ENCODE data around the gene WDFY4. TPM values are rescaled to one million over a fixed set of nuclear protein-coding genes. Genes with fewer than 3 reads are reported as not detected.

The WDFY4 gene
- total RNA-seq, 1 donor from 2014 or later = 6.4 TPM

DNA sequence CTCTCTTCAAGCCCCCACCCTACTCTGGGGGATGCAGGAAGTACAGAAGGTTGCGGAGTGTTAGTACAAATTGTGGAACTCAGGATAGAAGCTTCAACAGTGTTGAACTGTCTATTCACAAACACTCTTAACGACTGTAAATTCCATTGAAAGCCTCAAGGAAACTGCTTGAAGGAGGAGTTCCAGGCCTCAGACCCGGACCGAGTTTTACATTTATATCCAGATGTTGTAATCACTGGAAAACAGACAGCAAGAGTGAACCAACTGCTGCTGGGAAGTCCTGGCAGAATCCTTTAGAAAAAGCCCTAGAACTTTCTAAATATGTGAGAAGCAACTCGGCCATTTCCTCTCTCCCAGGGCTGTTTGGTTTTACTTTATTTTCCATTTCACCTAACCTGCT lies 339.1 kb downstream of the WDFY4 start:
- H3K36me3 ChIP-seq = peaks cover 0 to under 1% of the 10 kb centered on the region in 2 donors
- H3K4me3 ChIP-seq = no peak overlapping the region
- TF ChIP-seq POLR2AphosphoS5 (IDR thresholded peaks at IDR 0.05; ENCODE audit: insufficient read depth in 1 of 2, low read depth in 1 of 2) = peak in 1 of 2 donors; percentile 49
- TF ChIP-seq, protein P1, sequence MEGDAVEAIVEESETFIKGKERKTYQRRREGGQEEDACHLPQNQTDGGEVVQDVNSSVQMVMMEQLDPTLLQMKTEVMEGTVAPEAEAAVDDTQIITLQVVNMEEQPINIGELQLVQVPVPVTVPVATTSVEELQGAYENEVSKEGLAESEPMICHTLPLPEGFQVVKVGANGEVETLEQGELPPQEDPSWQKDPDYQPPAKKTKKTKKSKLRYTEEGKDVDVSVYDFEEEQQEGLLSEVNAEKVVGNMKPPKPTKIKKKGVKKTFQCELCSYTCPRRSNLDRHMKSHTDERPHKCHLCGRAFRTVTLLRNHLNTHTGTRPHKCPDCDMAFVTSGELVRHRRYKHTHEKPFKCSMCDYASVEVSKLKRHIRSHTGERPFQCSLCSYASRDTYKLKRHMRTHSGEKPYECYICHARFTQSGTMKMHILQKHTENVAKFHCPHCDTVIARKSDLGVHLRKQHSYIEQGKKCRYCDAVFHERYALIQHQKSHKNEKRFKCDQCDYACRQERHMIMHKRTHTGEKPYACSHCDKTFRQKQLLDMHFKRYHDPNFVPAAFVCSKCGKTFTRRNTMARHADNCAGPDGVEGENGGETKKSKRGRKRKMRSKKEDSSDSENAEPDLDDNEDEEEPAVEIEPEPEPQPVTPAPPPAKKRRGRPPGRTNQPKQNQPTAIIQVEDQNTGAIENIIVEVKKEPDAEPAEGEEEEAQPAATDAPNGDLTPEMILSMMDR (IDR thresholded peaks at IDR 0.05) = no peak
- intact Hi-C loops (cut with DNase I) = no loop called here
- no peaks in the 10 kb centered on the region for H3K9me3 ChIP-seq
- peak overlapping the region; percentile 77 for H3K27ac ChIP-seq
- peaks cover 34% of the 10 kb centered on the region for H3K4me1 ChIP-seq
- DNase-seq (ENCODE audit: extremely low spot score in 2 of 2) = no peak
- H3K27me3 ChIP-seq = no peaks in the 10 kb centered on the region

DNA sequence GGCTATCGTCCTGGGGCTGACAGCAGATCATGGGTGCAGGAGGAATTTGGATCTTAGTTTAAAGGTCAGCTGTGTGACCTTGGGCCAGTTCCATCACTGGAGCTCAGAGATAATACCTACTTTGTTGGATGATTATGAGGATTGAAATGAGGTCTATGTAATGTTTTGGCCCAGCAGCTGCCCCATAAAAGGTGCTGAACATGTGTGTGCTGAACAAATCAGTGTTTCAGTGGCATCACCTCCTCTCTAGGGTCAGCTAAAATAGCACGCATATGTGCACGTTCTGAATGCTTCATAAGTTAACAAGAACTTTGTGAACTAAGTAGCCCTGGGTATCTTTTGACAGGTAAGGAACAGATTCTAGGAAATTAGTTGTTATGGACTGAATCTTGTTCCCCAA lies 339.8 kb downstream of the WDFY4 start:
- TF ChIP-seq, protein P1 (IDR thresholded peaks at IDR 0.05) = no peak
- no peak for TF ChIP-seq POLR2AphosphoS5 (IDR thresholded peaks at IDR 0.05; ENCODE audit: insufficient read depth in 1 of 2, low read depth in 1 of 2)
- no peak for TF ChIP-seq POLR2A (IDR thresholded peaks at IDR 0.05)
- intact Hi-C loops (cut with DNase I) = no loop called here
- Histone ChIP-seq H3K27ac (peak overlapping the region; percentile 77), H3K4me1 (peaks cover 34% of the 10 kb centered on the region), H3K36me3 (no peaks in the 10 kb centered on the region), H3K4me3 (no peak overlapping the region), H3K27me3 (no peaks in the 10 kb centered on the region), H3K9me3 (no peaks in the 10 kb centered on the region)
- DNase-seq (ENCODE audit: extremely low spot score in 2 of 2) = no peak

DNA sequence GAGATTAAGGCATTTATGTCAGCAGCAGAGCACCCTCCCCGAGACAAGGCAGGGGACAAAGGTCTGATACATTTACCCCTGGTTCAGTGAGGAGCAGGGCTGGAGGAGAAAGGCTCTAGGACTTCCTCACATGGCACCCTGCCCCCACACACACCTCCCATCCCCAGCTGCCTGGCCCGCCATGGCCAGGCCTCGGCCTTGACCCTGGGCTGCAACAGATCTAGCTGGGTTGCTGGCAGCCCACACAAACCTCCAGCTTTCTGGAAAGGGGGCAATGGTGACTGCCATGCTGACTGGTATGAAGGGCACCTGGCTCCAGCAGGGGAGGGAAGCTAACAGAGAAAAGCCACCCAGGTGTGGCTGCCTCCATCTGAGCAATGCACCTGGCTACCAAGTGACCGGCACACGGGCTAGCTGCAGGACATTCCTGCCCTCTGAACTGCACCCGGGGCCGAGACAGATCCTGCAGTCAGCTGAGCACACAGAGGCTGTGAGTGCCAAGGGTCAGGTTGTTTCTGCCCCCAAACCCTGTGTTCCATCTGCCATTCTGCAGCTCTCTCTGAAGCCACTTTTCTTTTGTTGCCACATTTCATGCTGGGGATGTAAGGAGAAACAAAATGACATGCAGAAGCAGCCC lies 340.8 kb downstream of the WDFY4 start:
- intact Hi-C loops (cut with DNase I) = no loop called here

DNA sequence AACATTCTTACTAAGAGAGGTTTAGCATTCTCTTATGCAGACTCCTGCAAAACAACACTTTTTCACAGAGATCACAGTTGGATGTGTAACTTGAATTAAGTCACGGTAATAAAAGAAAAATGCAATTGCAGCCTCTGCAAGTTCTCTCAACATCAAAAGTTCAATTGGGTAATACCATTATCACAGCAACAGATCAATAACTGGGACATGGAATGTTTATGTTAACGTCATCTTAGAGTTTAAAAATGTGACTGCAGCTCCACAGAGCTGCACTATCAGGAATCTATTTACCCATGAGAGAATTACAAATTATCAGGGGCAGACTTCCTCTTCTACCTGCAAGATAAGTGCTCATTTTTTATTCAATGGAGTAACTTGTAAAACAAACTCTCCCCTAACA lies 344.0 kb downstream of the WDFY4 start:
- H3K27ac ChIP-seq = no peak overlapping the region

More for the DNA sequence above, 340.8 kb downstream of the WDFY4 start:
- Histone ChIP-seq H3K4me1 (peaks cover 34% of the 10 kb centered on the region), H3K27ac (peak overlapping the region; percentile 77), H3K4me3 (no peak overlapping the region), H3K9me3 (no peaks in the 10 kb centered on the region), H3K27me3 (no peaks in the 10 kb centered on the region), H3K36me3 (no peaks in the 10 kb centered on the region)
- peak in 1 of 2 donors; percentile 67 for DNase-seq (ENCODE audit: extremely low spot score in 2 of 2)
- TF ChIP-seq, protein P1 (IDR thresholded peaks at IDR 0.05) = no peak
- no peak for TF ChIP-seq POLR2AphosphoS5 (IDR thresholded peaks at IDR 0.05; ENCODE audit: insufficient read depth in 1 of 2, low read depth in 1 of 2)
- TF ChIP-seq POLR2A (IDR thresholded peaks at IDR 0.05) = no peak

DNA sequence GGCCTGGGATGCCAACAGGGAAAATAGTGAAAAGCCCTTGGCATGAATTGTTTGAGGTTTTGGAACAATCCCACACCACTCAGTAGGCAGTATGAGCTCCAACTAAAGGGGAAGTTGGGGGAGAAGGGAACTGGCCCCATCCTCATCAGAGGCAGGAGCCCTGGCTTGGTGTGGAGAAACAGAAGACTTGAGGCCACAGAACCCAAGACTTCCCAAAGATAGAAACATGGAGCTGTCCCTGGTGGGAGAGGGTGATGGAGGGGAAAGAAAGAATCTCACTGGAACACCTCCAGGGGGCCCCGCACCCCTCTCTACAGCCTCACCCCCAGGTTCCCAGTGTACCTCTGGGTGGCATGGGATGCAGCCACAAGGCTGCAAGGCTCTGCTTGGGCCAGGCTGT lies 345.0 kb downstream of the WDFY4 start:
- Histone ChIP-seq H3K4me1 (peaks cover 10% of the 10 kb centered on the region), H3K9me3 (no peaks in the 10 kb centered on the region), H3K27me3 (no peaks in the 10 kb centered on the region), H3K27ac (no peak overlapping the region), H3K36me3 (no peaks in the 10 kb centered on the region), H3K4me3 (no peak overlapping the region)
- TF ChIP-seq, protein P1 (IDR thresholded peaks at IDR 0.05) = no peak
- TF ChIP-seq POLR2AphosphoS5 (IDR thresholded peaks at IDR 0.05; ENCODE audit: insufficient read depth in 1 of 2, low read depth in 1 of 2) = no peak
- TF ChIP-seq POLR2A (IDR thresholded peaks at IDR 0.05) = no peak
- peak in 1 of 2 donors; percentile 89 for DNase-seq (ENCODE audit: extremely low spot score in 2 of 2)
- intact Hi-C loops (cut with DNase I) = no loop called here

More for the DNA sequence above, 344.0 kb downstream of the WDFY4 start:
- intact Hi-C loops (cut with DNase I) = no loop called here
- Histone ChIP-seq H3K4me3 (no peak overlapping the region), H3K9me3 (no peaks in the 10 kb centered on the region), H3K27me3 (no peaks in the 10 kb centered on the region), H3K4me1 (peaks cover 20% of the 10 kb centered on the region), H3K36me3 (no peaks in the 10 kb centered on the region)
- TF ChIP-seq POLR2A (IDR thresholded peaks at IDR 0.05) (no peak), POLR2AphosphoS5 (IDR thresholded peaks at IDR 0.05; ENCODE audit: insufficient read depth in 1 of 2, low read depth in 1 of 2) (no peak)
- TF ChIP-seq, protein P1 (IDR thresholded peaks at IDR 0.05) = no peak
- DNase-seq (ENCODE audit: extremely low spot score in 2 of 2) = no peak
